H1 (cell line): ENCODE results near the gene MAP2K2. TPM values are rescaled to one million over a fixed set of nuclear protein-coding genes. Genes with fewer than 3 reads are reported as not detected.

Experiments
- CEBPB ChIP-seq: IDR thresholded peaks from 2 replicates; pipeline ENCODE4 v1.6.1; 2012; ENCODE audit warnings: low read depth, low read length
- CHD7 ChIP-seq: fragments of 300-600 bp; sonication (generic); IDR thresholded peaks from 2 replicates; pipeline ENCODE4 v1.7.1; 2012; ENCODE audit warnings: low read length, moderate library complexity, mild to moderate bottlenecking, inconsistent platforms; ENCODE audit not compliant: insufficient replicate concordance
- GABPA ChIP-seq: IDR thresholded peaks from 2 replicates; pipeline ENCODE4 v1.6.1; 2011; ENCODE audit warnings: mild to moderate bottlenecking, low read length, moderate library complexity, borderline replicate concordance; ENCODE audit not compliant: insufficient read depth
- KDM1A ChIP-seq: fragments of 200-600, 300-600 bp; sonication (generic); IDR thresholded peaks from 2 replicates; pipeline ENCODE4 v1.7.1; 2016; ENCODE audit warnings: mild to moderate bottlenecking, low read length, borderline replicate concordance
- KDM4A ChIP-seq: IDR thresholded peaks from one replicate; pipeline ENCODE4 v1.7.1; 2012; ENCODE audit warnings: low read depth, mild to moderate bottlenecking, moderate library complexity, low read length, inconsistent platforms; ENCODE audit not compliant: severe bottlenecking
- KDM5A ChIP-seq: fragments of 200-600 bp; IDR thresholded peaks from 2 replicates; pipeline ENCODE4 v1.7.1; 2012; ENCODE audit warnings: mild to moderate bottlenecking, low read length, inconsistent platforms, mixed read lengths
- MAFK ChIP-seq: IDR thresholded peaks from 2 replicates; pipeline ENCODE4 v1.6.1; 2012; ENCODE audit warnings: low read depth, mild to moderate bottlenecking, improper control_type of control experiment, low read length
- POU5F1 ChIP-seq: IDR thresholded peaks from 2 replicates; pipeline ENCODE4 v1.6.1; 2011; ENCODE audit warnings: low read depth, mild to moderate bottlenecking, low read length, moderate library complexity
- SP1 ChIP-seq: IDR thresholded peaks from 2 replicates; pipeline ENCODE4 v1.6.1; 2011; ENCODE audit warnings: low read depth, low read length
- TCF12 ChIP-seq: IDR thresholded peaks from 2 replicates; pipeline ENCODE4 v1.6.1; 2011; ENCODE audit warnings: low read depth, mild to moderate bottlenecking, low read length
- YY1 ChIP-seq: IDR thresholded peaks from 2 replicates; pipeline ENCODE4 v1.6.1; 2011; ENCODE audit warnings: low read depth, mild to moderate bottlenecking, low read length
- polyA plus RNA-seq, 7 experiments: library from polyadenylated mRNA; depleted of rRNA in 3 of 7; stranded (reverse) in 5 of 7; unstranded in 2 of 7; fragments of >200 nt in 5 of 7; fragments of 200-250 nt in 2 of 7; gene quantifications; 1 replicate in 5 of 7; 2 replicates in 1 of 7; 4 replicates in 1 of 7; pipeline versions ENCODE4 v1.2.1 to v1.2.3, GENCODE V29; 2011 to 2013; ENCODE audit warnings: missing spikeins in 2 of 7, mixed read lengths in 2 of 7
- total RNA-seq: library from RNA; stranded (reverse); fragmentation: NEBNext Ultra II Directional; extraction: Animal tissue kit (Norgen Biotek cat#: 25700); gene quantifications from 2 replicates; pipeline ENCODE4 v1.2.1, GENCODE V29; 2021

Gene MAP2K2
- total and polyA plus RNA-seq, 2 of the 8 experiments (the other 6 are each of a cell fraction or from before 2014, with no cell fraction given), result 111 to 162 TPM

- TF ChIP-seq CHD7, result no peak
- no peak for TF ChIP-seq SP1
- no peak for TF ChIP-seq CEBPB
- TF ChIP-seq KDM1A, result peak; percentile 64; the same call in 1 of the 2 replicates
- peak; percentile 40 for TF ChIP-seq KDM4A
- TF ChIP-seq KDM5A, result no peak
- no peak for TF ChIP-seq GABPA
- TF ChIP-seq MAFK, result no peak
- no peak for TF ChIP-seq TCF12
- no peak for TF ChIP-seq POU5F1
- no peak for TF ChIP-seq YY1
These were observed 57.7 kb downstream of the MAP2K2 start (continued) for GRCh38 chr19:4066176-4066606.
